K562 (cell line): Measurements from ENCODE around the gene ALG9. TPM values are rescaled to one million over a fixed set of nuclear protein-coding genes. Genes with fewer than 3 reads are reported as not detected.

ENCODE experiments used
- CBFB ChIP-seq: sonication (generic); formaldehyde crosslinking; IDR thresholded peaks from 2 replicates; pipeline ENCODE4 v1.4.0; 2020; ENCODE audit warnings: mild to moderate bottlenecking, missing genetic modification reagents
- CC2D1A ChIP-seq: fragments of 450-650 bp; IDR thresholded peaks from 2 replicates; pipeline ENCODE4 v1.6.1; 2017; ENCODE audit warnings: mild to moderate bottlenecking
- POLR2B ChIP-seq: fragments of 450-650 bp; IDR thresholded peaks from 2 replicates; pipeline ENCODE4 v1.6.1; 2018; ENCODE audit warnings: low read depth; ENCODE audit not compliant: partially characterized antibody
- SMARCE1 ChIP-seq: fragments of 450-650 bp; IDR thresholded peaks from 2 replicates; pipeline ENCODE4 v1.7.1; 2016; ENCODE audit warnings: mild to moderate bottlenecking
- polyA plus RNA-seq, 8 experiments: library from polyadenylated mRNA; depleted of rRNA in 4 of 8; stranded (reverse) in 5 of 8; unstranded in 3 of 8; fragments of >200 nt; fragmentation: Nextera tagmentation in 2 of 8; fragmentation: Illumina TruSeq in 1 of 8; extraction: Ambion mirVana in 2 of 8; extraction: Trizol in 1 of 8; gene quantifications; 2 replicates each; pipeline versions ENCODE4 v1.2.1 to v1.2.3, GENCODE V29; 2011 to 2014; ENCODE audit warnings: inconsistent platforms in 1 of 8, missing spikeins in 1 of 8
- total RNA-seq, 7 experiments: library from RNA; depleted of rRNA in 6 of 7; stranded (reverse); fragments of >200 nt in 6 of 7; fragmentation: Illumina TruSeq in 2 of 7; extraction: Trizol in 2 of 7; gene quantifications; 2 replicates each; pipeline versions ENCODE4 v1.2.1 to v1.2.3, GENCODE V29; 2011 to 2021; ENCODE audit warnings: low replicate concordance in 1 of 7
- TF ChIP-seq, protein P1 (sequence below): fragments of 200-600 bp; sonication (generic); IDR thresholded peaks from one replicate; pipeline ENCODE4 v1.6.1; 2012; ENCODE audit warnings: mild to moderate bottlenecking, low read depth, low read length, inconsistent platforms
- TF ChIP-seq, protein P2 (sequence below), 2 experiments: fragments of 450-650 bp; IDR thresholded peaks; 2 replicates each; pipeline ENCODE4 v1.6.1; 2018; ENCODE audit warnings: mild to moderate bottlenecking in 2 of 2, low read depth in 1 of 2; ENCODE audit not compliant: partially characterized antibody in 2 of 2
- TF ChIP-seq, protein P3 (sequence below): fragments of 200-800 bp; sonication (Bioruptor generic); IDR thresholded peaks from 2 replicates; pipeline ENCODE4 v1.6.1; 2016; ENCODE audit warnings: missing genetic modification characterization, missing compliant biosample characterization

The ALG9 gene
- total and polyA plus RNA-seq, 9 of the 15 experiments (the other 6 are each of a cell fraction or from before 2014, with no cell fraction given) = 11.5 to 40.5 (median 24.9) TPM

- TF ChIP-seq, protein P1, sequence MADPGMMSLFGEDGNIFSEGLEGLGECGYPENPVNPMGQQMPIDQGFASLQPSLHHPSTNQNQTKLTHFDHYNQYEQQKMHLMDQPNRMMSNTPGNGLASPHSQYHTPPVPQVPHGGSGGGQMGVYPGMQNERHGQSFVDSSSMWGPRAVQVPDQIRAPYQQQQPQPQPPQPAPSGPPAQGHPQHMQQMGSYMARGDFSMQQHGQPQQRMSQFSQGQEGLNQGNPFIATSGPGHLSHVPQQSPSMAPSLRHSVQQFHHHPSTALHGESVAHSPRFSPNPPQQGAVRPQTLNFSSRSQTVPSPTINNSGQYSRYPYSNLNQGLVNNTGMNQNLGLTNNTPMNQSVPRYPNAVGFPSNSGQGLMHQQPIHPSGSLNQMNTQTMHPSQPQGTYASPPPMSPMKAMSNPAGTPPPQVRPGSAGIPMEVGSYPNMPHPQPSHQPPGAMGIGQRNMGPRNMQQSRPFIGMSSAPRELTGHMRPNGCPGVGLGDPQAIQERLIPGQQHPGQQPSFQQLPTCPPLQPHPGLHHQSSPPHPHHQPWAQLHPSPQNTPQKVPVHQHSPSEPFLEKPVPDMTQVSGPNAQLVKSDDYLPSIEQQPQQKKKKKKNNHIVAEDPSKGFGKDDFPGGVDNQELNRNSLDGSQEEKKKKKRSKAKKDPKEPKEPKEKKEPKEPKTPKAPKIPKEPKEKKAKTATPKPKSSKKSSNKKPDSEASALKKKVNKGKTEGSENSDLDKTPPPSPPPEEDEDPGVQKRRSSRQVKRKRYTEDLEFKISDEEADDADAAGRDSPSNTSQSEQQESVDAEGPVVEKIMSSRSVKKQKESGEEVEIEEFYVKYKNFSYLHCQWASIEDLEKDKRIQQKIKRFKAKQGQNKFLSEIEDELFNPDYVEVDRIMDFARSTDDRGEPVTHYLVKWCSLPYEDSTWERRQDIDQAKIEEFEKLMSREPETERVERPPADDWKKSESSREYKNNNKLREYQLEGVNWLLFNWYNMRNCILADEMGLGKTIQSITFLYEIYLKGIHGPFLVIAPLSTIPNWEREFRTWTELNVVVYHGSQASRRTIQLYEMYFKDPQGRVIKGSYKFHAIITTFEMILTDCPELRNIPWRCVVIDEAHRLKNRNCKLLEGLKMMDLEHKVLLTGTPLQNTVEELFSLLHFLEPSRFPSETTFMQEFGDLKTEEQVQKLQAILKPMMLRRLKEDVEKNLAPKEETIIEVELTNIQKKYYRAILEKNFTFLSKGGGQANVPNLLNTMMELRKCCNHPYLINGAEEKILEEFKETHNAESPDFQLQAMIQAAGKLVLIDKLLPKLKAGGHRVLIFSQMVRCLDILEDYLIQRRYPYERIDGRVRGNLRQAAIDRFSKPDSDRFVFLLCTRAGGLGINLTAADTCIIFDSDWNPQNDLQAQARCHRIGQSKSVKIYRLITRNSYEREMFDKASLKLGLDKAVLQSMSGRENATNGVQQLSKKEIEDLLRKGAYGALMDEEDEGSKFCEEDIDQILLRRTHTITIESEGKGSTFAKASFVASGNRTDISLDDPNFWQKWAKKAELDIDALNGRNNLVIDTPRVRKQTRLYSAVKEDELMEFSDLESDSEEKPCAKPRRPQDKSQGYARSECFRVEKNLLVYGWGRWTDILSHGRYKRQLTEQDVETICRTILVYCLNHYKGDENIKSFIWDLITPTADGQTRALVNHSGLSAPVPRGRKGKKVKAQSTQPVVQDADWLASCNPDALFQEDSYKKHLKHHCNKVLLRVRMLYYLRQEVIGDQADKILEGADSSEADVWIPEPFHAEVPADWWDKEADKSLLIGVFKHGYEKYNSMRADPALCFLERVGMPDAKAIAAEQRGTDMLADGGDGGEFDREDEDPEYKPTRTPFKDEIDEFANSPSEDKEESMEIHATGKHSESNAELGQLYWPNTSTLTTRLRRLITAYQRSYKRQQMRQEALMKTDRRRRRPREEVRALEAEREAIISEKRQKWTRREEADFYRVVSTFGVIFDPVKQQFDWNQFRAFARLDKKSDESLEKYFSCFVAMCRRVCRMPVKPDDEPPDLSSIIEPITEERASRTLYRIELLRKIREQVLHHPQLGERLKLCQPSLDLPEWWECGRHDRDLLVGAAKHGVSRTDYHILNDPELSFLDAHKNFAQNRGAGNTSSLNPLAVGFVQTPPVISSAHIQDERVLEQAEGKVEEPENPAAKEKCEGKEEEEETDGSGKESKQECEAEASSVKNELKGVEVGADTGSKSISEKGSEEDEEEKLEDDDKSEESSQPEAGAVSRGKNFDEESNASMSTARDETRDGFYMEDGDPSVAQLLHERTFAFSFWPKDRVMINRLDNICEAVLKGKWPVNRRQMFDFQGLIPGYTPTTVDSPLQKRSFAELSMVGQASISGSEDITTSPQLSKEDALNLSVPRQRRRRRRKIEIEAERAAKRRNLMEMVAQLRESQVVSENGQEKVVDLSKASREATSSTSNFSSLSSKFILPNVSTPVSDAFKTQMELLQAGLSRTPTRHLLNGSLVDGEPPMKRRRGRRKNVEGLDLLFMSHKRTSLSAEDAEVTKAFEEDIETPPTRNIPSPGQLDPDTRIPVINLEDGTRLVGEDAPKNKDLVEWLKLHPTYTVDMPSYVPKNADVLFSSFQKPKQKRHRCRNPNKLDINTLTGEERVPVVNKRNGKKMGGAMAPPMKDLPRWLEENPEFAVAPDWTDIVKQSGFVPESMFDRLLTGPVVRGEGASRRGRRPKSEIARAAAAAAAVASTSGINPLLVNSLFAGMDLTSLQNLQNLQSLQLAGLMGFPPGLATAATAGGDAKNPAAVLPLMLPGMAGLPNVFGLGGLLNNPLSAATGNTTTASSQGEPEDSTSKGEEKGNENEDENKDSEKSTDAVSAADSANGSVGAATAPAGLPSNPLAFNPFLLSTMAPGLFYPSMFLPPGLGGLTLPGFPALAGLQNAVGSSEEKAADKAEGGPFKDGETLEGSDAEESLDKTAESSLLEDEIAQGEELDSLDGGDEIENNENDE = no peak
- TF ChIP-seq POLR2B (peak; percentile 33), SMARCE1 (0 out of 2 replicates have a peak, but pooled peaks have one; percentile 12), CC2D1A (no peak), CBFB (CRISPR knock-in tag) (no peak)
- TF ChIP-seq, protein P2, sequence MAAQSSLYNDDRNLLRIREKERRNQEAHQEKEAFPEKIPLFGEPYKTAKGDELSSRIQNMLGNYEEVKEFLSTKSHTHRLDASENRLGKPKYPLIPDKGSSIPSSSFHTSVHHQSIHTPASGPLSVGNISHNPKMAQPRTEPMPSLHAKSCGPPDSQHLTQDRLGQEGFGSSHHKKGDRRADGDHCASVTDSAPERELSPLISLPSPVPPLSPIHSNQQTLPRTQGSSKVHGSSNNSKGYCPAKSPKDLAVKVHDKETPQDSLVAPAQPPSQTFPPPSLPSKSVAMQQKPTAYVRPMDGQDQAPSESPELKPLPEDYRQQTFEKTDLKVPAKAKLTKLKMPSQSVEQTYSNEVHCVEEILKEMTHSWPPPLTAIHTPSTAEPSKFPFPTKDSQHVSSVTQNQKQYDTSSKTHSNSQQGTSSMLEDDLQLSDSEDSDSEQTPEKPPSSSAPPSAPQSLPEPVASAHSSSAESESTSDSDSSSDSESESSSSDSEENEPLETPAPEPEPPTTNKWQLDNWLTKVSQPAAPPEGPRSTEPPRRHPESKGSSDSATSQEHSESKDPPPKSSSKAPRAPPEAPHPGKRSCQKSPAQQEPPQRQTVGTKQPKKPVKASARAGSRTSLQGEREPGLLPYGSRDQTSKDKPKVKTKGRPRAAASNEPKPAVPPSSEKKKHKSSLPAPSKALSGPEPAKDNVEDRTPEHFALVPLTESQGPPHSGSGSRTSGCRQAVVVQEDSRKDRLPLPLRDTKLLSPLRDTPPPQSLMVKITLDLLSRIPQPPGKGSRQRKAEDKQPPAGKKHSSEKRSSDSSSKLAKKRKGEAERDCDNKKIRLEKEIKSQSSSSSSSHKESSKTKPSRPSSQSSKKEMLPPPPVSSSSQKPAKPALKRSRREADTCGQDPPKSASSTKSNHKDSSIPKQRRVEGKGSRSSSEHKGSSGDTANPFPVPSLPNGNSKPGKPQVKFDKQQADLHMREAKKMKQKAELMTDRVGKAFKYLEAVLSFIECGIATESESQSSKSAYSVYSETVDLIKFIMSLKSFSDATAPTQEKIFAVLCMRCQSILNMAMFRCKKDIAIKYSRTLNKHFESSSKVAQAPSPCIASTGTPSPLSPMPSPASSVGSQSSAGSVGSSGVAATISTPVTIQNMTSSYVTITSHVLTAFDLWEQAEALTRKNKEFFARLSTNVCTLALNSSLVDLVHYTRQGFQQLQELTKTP (IDR thresholded peaks at IDR 0.05; ENCODE audit: low read depth in 1 of 2, partially characterized antibody in 2 of 2) = peak in 1 of 2 experiments; percentile 37
- TF ChIP-seq, protein P3, sequence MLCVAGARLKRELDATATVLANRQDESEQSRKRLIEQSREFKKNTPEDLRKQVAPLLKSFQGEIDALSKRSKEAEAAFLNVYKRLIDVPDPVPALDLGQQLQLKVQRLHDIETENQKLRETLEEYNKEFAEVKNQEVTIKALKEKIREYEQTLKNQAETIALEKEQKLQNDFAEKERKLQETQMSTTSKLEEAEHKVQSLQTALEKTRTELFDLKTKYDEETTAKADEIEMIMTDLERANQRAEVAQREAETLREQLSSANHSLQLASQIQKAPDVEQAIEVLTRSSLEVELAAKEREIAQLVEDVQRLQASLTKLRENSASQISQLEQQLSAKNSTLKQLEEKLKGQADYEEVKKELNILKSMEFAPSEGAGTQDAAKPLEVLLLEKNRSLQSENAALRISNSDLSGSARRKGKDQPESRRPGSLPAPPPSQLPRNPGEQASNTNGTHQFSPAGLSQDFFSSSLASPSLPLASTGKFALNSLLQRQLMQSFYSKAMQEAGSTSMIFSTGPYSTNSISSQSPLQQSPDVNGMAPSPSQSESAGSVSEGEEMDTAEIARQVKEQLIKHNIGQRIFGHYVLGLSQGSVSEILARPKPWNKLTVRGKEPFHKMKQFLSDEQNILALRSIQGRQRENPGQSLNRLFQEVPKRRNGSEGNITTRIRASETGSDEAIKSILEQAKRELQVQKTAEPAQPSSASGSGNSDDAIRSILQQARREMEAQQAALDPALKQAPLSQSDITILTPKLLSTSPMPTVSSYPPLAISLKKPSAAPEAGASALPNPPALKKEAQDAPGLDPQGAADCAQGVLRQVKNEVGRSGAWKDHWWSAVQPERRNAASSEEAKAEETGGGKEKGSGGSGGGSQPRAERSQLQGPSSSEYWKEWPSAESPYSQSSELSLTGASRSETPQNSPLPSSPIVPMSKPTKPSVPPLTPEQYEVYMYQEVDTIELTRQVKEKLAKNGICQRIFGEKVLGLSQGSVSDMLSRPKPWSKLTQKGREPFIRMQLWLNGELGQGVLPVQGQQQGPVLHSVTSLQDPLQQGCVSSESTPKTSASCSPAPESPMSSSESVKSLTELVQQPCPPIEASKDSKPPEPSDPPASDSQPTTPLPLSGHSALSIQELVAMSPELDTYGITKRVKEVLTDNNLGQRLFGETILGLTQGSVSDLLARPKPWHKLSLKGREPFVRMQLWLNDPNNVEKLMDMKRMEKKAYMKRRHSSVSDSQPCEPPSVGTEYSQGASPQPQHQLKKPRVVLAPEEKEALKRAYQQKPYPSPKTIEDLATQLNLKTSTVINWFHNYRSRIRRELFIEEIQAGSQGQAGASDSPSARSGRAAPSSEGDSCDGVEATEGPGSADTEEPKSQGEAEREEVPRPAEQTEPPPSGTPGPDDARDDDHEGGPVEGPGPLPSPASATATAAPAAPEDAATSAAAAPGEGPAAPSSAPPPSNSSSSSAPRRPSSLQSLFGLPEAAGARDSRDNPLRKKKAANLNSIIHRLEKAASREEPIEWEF (CRISPR knock-in tag) = no peak
These were observed 346 bp upstream of the ALG9 start (continued) for GRCh38 chr11:111871693-111872161.
